Spinal cord (tissue), 10 donors: ENCODE results near the gene TOP2A. TPM values are rescaled to one million over a fixed set of nuclear protein-coding genes. Genes with fewer than 3 reads are reported as not detected.
"Not testable (repeated sequence)": the region's sequence is repeated elsewhere in the genome, so short reads cannot be mapped to it uniquely, and the experiment has no call there.

Experiments used
- DNase-seq, 6 donors: peaks; one replicate each; pipeline versions ENCODE4 v3.0.0 to v3.0.0-alpha.2; 2013 to 2015; ENCODE audit warnings: low spot score in 6 of 6, low read depth in 4 of 6
- H3K27ac ChIP-seq: one replicate; pipeline ENCODE4 v1.5.1; 2013; ENCODE audit warnings: low read depth, low read length, control low read depth
- H3K27me3 ChIP-seq: one replicate; pipeline ENCODE4 v1.6.1; 2013; ENCODE audit warnings: low read length; ENCODE audit not compliant: control insufficient read depth, insufficient read depth
- H3K36me3 ChIP-seq: one replicate; pipeline ENCODE4 v1.6.1; 2013; ENCODE audit warnings: low read length; ENCODE audit not compliant: control insufficient read depth, insufficient read depth
- H3K4me1 ChIP-seq: one replicate; pipeline ENCODE4 v1.6.1; 2013; ENCODE audit warnings: low read length; ENCODE audit not compliant: control insufficient read depth, insufficient read depth
- H3K4me3 ChIP-seq: one replicate; pipeline ENCODE4 v1.5.1; 2013; ENCODE audit warnings: low read depth, low read length, control low read depth
- H3K9me3 ChIP-seq: one replicate; pipeline ENCODE4 v1.6.1; 2013; ENCODE audit warnings: low read length; ENCODE audit not compliant: control insufficient read depth, insufficient read depth
- WGBS: methylation state at CpG from one replicate; pipeline ENCODE4 v1.1.5; 2013; ENCODE audit warnings: missing lambda C conversion rate; ENCODE audit not compliant: insufficient coverage; 5-methylcytosine and 5-hydroxymethylcytosine counted together
- polyA plus RNA-seq, 2 donors: library from polyadenylated mRNA; unstranded; fragments of 120-200 nt; gene quantifications; one replicate each; pipeline ENCODE4 v1.2.1, GENCODE V29; 2013; ENCODE audit not compliant: insufficient read length in 2 of 2
- total RNA-seq, 2 donors: library from RNA; depleted of rRNA in 1 of 2; stranded (reverse); fragments of 120-200 nt in 1 of 2; fragments of >200 nt in 1 of 2; gene quantifications; one replicate each; pipeline versions ENCODE4 v1.2.3 to v1.2.4, GENCODE V29; 2013 to 2014
- donor health status: healthy.

TOP2A gene
- total and polyA plus RNA-seq, 4 donors, result 60.8 to 79.4 (median 70.9) TPM

DNA sequence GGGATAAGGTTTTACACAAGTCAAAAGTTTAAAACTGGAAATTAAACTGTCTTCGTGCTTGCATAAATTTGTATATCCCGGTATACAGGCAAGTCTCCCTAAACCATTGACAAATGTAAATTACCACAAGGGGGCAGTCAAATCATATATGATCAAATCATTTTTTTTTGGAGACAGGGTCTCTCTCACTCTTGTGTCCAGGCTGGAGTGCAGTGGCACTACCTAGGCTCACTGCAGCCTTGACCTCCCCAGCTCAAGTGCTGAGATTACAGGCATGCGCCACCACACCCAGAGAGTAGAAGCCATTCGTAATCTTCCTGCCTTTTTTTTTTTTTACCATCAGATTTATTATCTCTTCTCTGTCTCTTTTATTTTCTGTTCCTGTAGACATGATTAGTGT lies 18.5 kb downstream of the TOP2A start:
- DNase-seq, result peak in 5 of 6 donors; percentile 12 to 88 (median 17)
- no peaks in the 10 kb centered on the region for H3K9me3 ChIP-seq
- WGBS, result no CpG with 5 or more reads among the region's 4 CpGs

DNA sequence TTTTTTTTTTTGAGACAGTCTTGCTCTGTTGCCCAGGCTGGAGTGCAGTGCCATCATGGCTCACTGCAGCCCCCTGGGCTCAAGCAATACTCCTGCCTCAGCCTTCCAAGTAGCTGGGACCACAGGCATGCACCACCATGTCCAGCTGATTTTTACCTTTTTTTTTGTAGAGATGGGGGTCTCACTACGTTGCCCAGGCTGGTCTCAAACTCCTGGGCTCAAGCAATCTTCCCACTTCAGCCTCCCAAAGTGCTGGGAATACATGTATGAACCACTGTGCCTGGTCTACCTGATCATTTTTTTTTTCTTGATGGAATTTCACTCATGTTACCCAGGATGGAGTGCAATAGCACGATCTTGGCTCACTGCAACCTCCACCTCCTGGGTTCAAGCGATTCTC lies 31.1 kb downstream of the TOP2A start:
- not testable (repeated sequence) for H3K36me3 ChIP-seq, H3K4me1 ChIP-seq, H3K27me3 ChIP-seq, H3K4me3 ChIP-seq, DNase-seq, H3K9me3 ChIP-seq, H3K27ac ChIP-seq
- 100% methylated on average over 2 of the region's 3 CpGs for WGBS

More for the DNA sequence above, 18.5 kb downstream of the TOP2A start:
- peaks cover 2% of the 10 kb centered on the region for H3K36me3 ChIP-seq
- H3K27me3 ChIP-seq, result no peaks in the 10 kb centered on the region
- no peaks in the 10 kb centered on the region for H3K4me1 ChIP-seq
- H3K27ac ChIP-seq, result no peak overlapping the region
- H3K4me3 ChIP-seq, result no peak overlapping the region

DNA sequence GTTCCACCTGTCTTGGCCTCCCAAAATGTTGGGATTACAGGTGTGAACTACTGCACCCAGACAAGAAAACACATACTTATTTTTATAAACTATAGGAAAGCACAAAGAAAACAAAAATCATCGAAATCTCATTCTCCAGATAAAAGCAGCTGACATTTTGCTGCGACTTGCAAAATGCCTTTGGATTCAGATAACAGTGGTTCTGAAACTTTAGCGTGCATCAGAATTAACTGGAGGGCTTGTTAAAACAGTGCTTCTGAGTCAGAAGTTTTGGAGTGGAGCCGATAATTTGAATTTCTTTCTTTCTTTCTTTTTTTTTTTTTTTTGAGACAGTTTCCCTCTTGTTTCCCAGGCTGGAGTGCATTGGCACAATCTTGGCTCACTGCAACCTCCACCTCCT lies 35.4 kb downstream of the TOP2A start:
- H3K36me3 ChIP-seq, result no peaks in the 10 kb centered on the region
- no peak for DNase-seq
- H3K9me3 ChIP-seq, result no peaks in the 10 kb centered on the region
- H3K27me3 ChIP-seq, result no peaks in the 10 kb centered on the region
- WGBS, result 80% methylated on average over 1 of the region's 4 CpGs
- no peak overlapping the region for H3K27ac ChIP-seq
- H3K4me1 ChIP-seq, result no peaks in the 10 kb centered on the region
- H3K4me3 ChIP-seq, result no peak overlapping the region

DNA sequence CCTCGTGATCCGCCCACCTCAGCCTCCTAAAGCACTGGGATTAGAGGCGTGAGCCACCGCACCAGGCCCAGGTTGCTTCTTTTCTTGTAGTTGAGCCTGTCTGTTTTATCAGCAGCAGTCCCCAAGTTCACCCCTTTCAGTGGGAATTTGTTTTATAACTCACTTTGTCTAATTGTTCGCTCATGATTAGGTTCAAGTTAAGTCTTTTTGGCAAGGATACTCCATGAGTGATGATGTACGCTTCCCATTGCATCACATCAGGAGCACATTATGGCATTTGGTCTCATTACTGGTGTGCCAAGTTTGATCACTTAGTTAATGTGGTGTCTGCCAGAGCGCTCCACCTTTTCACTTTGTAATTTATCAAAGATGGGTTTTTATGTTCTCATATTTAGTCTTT lies 38.7 kb downstream of the TOP2A start:
- Histone ChIP-seq H3K9me3 (no peaks in the 10 kb centered on the region), H3K4me1 (peaks cover 4% of the 10 kb centered on the region), H3K4me3 (no peak overlapping the region), H3K27me3 (no peaks in the 10 kb centered on the region), H3K27ac (no peak overlapping the region), H3K36me3 (no peaks in the 10 kb centered on the region)
- DNase-seq, result peak in 1 of 6 donors; percentile 17
- WGBS, result no CpG with 5 or more reads among the region's 7 CpGs

DNA sequence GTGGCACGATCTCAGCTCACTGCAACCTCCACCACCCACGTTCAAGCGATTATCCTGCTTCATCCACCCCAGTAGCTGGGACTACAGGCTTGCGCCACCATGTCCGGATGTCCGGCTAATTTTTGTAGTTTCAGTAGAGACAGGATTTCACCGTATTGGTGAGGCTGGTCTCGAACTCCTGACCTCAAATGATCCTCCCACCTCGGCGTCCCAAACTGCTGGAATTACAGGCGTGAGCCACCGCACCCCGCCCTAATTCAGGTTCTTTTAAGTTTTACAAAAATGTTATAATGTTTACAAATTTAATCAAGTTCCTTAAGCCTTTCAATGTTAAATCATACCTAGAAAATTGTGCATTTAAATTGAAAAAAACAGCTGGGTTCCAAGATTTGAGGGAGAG lies 39.9 kb downstream of the TOP2A start:
- 87% methylated on average over 3 of the region's 13 CpGs for WGBS
- no peak overlapping the region for H3K4me3 ChIP-seq
- H3K4me1 ChIP-seq, result peaks cover 4% of the 10 kb centered on the region
- no peaks in the 10 kb centered on the region for H3K9me3 ChIP-seq
- H3K36me3 ChIP-seq, result no peaks in the 10 kb centered on the region
- no peaks in the 10 kb centered on the region for H3K27me3 ChIP-seq
- DNase-seq, result no peak
- no peak overlapping the region for H3K27ac ChIP-seq

- not testable (repeated sequence) for DNase-seq
These were observed 41.2 kb downstream of the TOP2A start for GRCh38 chr17:40376541-40376940.

GRCh38 chr17:40375786-40376185 lies 41.9 kb downstream of the TOP2A start:
- H3K36me3 ChIP-seq, H3K4me1 ChIP-seq, DNase-seq, H3K9me3 ChIP-seq, H3K4me3 ChIP-seq, H3K27me3 ChIP-seq, H3K27ac ChIP-seq: not testable (repeated sequence)
- WGBS, result 94% methylated on average over 20 of the region's 21 CpGs

More at GRCh38 chr17:40376541-40376940, 41.2 kb downstream of the TOP2A start:
- not testable (repeated sequence) for H3K9me3 ChIP-seq, H3K27ac ChIP-seq, H3K4me3 ChIP-seq, H3K4me1 ChIP-seq, H3K36me3 ChIP-seq, H3K27me3 ChIP-seq
- 79% methylated on average over 6 of the region's 6 CpGs for WGBS

- peaks cover 4% of the 10 kb centered on the region for H3K4me1 ChIP-seq
- no peaks in the 10 kb centered on the region for H3K9me3 ChIP-seq
- whole genome bisulfite sequencing, result 40% methylated on average over 1 of the region's 14 CpGs
- no peaks in the 10 kb centered on the region for H3K36me3 ChIP-seq
- H3K27ac ChIP-seq, result no peak overlapping the region
- no peak for DNase-seq
- H3K4me3 ChIP-seq, result no peak overlapping the region
- H3K27me3 ChIP-seq, result no peaks in the 10 kb centered on the region
These were observed 42.7 kb downstream of the TOP2A start for GRCh38 chr17:40374821-40375498.

GRCh38 chr17:40373999-40374398 lies 43.7 kb downstream of the TOP2A start:
- Histone ChIP-seq H3K4me1 (peaks cover 4% of the 10 kb centered on the region), H3K4me3 (no peak overlapping the region), H3K36me3 (no peaks in the 10 kb centered on the region), H3K27ac (no peak overlapping the region), H3K27me3 (no peaks in the 10 kb centered on the region), H3K9me3 (no peaks in the 10 kb centered on the region)
- 97% methylated on average over 3 of the region's 8 CpGs for WGBS
- no peak for DNase-seq

- DNase-seq, result no peak
- H3K36me3 ChIP-seq, result no peaks in the 10 kb centered on the region
- H3K4me3 ChIP-seq, result no peak overlapping the region
- H3K27ac ChIP-seq, result no peak overlapping the region
- peaks cover 4% of the 10 kb centered on the region for H3K4me1 ChIP-seq
- H3K27me3 ChIP-seq, result no peaks in the 10 kb centered on the region
- 100% methylated on average over 1 of the region's 4 CpGs for WGBS
- H3K9me3 ChIP-seq, result no peaks in the 10 kb centered on the region
These were observed 44.4 kb downstream of the TOP2A start for GRCh38 chr17:40373324-40373723.
